Measurements from ENCODE around the gene FCER1G. TPM values are rescaled to one million over a fixed set of nuclear protein-coding genes. Genes with fewer than 3 reads are reported as not detected.

FCER1G gene
- total RNA-seq, 4 donors from 2014 or later, result 20.9 to 194 (median 49.2) TPM

GRCh38 chr1:161191971-161192370 lies 23.1 kb upstream of the FCER1G start:
- H3K27me3 ChIP-seq, result no peaks in the 10 kb centered on the region
- peaks cover 0 to 10% (median 4%) of the 10 kb centered on the region in 4 donors for H3K4me1 ChIP-seq
- 56 to 73% methylated on average over 6 to 8 of the region's 8 CpGs for WGBS, 2 donors (ENCODE audit: low coverage in 1 of 2)
- H3K4me3 ChIP-seq, result no peak overlapping the region
- intact Hi-C loops (cut with DNase I; ENCODE audit: low total_unique reads) (no loop called here), in situ Hi-C loops (cut with MboI; ENCODE audit: low pct_ligation_motif_present in 1 of 4, low pct_unique_long_range_greater_than_20kb in 1 of 4, low sequenced_read_pairs in 3 of 4) (no loop called here)
- H3K36me3 ChIP-seq, result no peaks in the 10 kb centered on the region
- TF ChIP-seq, protein P1, sequence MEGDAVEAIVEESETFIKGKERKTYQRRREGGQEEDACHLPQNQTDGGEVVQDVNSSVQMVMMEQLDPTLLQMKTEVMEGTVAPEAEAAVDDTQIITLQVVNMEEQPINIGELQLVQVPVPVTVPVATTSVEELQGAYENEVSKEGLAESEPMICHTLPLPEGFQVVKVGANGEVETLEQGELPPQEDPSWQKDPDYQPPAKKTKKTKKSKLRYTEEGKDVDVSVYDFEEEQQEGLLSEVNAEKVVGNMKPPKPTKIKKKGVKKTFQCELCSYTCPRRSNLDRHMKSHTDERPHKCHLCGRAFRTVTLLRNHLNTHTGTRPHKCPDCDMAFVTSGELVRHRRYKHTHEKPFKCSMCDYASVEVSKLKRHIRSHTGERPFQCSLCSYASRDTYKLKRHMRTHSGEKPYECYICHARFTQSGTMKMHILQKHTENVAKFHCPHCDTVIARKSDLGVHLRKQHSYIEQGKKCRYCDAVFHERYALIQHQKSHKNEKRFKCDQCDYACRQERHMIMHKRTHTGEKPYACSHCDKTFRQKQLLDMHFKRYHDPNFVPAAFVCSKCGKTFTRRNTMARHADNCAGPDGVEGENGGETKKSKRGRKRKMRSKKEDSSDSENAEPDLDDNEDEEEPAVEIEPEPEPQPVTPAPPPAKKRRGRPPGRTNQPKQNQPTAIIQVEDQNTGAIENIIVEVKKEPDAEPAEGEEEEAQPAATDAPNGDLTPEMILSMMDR (IDR thresholded peaks at IDR 0.05), result no peak
- TF ChIP-seq POLR2AphosphoS5 (IDR thresholded peaks at IDR 0.05), result no peak
- no peak for TF ChIP-seq EP300 (IDR thresholded peaks at IDR 0.05; ENCODE audit: low read depth)
- no peak for TF ChIP-seq POLR2A (IDR thresholded peaks at IDR 0.05)
- H3K9me3 ChIP-seq, result no peaks in the 10 kb centered on the region
- DNase-seq, result no peak
- no peak overlapping the region for H3K27ac ChIP-seq

- peak; percentile 71 for DNase-seq
- no peaks in the 10 kb centered on the region for H3K9me3 ChIP-seq
- H3K36me3 ChIP-seq, result no peaks in the 10 kb centered on the region
- H3K27ac ChIP-seq, result peak overlapping the region in 1 of 4 donors; percentile 19
- peaks cover 2 to 12% (median 8%) of the 10 kb centered on the region in 4 donors for H3K4me1 ChIP-seq
- intact Hi-C loops (cut with DNase I; ENCODE audit: low total_unique reads) (no loop called here), in situ Hi-C loops (cut with MboI; ENCODE audit: low pct_ligation_motif_present in 1 of 4, low pct_unique_long_range_greater_than_20kb in 1 of 4, low sequenced_read_pairs in 3 of 4) (no loop called here)
- WGBS, 2 donors (ENCODE audit: low coverage in 1 of 2), result 20 to 57% methylated on average over 3 to 15 of the region's 15 CpGs
- TF ChIP-seq, protein P1 (IDR thresholded peaks at IDR 0.05), result peak; percentile 77 to 89 (median 83)
- TF ChIP-seq POLR2A (IDR thresholded peaks at IDR 0.05), result no peak
- H3K4me3 ChIP-seq, result no peak overlapping the region
- no peaks in the 10 kb centered on the region for H3K27me3 ChIP-seq
Measured at GRCh38 chr1:161192476-161193465, 22.3 kb upstream of the FCER1G start.

GRCh38 chr1:161193561-161194235 lies 21.4 kb upstream of the FCER1G start:
- H3K27ac ChIP-seq, result peak overlapping the region in 1 of 4 donors; percentile 25
- no peaks in the 10 kb centered on the region for H3K27me3 ChIP-seq
- no peak overlapping the region for H3K4me3 ChIP-seq
- in situ Hi-C loops (cut with MboI; ENCODE audit: low pct_ligation_motif_present in 1 of 4, low pct_unique_long_range_greater_than_20kb in 1 of 4, low sequenced_read_pairs in 3 of 4), result no loop called here
- peaks cover 11 to 20% (median 13%) of the 10 kb centered on the region in 4 donors for H3K4me1 ChIP-seq
- no peaks in the 10 kb centered on the region for H3K9me3 ChIP-seq
- TF ChIP-seq, protein P1 (IDR thresholded peaks at IDR 0.05), result no peak
- TF ChIP-seq POLR2A (IDR thresholded peaks at IDR 0.05) (no peak), EP300 (IDR thresholded peaks at IDR 0.05; ENCODE audit: low read depth) (no peak), POLR2AphosphoS5 (IDR thresholded peaks at IDR 0.05) (no peak)
- intact Hi-C loops (cut with DNase I; ENCODE audit: low total_unique reads), result no loop called here
- no peaks in the 10 kb centered on the region for H3K36me3 ChIP-seq
- WGBS, 2 donors (ENCODE audit: low coverage in 1 of 2), result 83% methylated on average over 21 of the region's 21 CpGs; no CpG with 5 or more reads in 1 of the 2 donors
- no peak for DNase-seq

DNA sequence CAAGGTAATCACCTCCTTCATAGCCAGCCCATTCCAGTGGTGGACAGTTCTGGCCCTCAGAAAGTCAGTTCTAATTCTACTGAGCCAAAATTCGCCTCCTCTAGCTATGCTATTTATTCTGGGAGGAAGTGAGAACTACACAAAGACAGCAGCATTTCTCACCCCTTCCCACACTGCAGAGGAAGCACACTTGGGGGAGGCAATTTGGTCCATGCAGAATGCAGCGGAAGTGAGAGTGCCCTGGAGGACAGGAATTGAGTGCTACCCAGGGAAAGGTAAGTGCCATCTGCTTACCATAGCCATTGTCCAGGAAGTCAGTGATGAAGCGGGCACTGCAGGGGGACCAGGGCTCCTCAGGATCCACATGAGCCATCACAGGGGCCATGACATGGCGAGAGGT lies 19.9 kb upstream of the FCER1G start:
- intact Hi-C loops (cut with DNase I; ENCODE audit: low total_unique reads), result no loop called here
- no peaks in the 10 kb centered on the region for H3K27me3 ChIP-seq
- H3K36me3 ChIP-seq, result no peaks in the 10 kb centered on the region
- H3K4me3 ChIP-seq, result no peak overlapping the region
- H3K9me3 ChIP-seq, result no peaks in the 10 kb centered on the region
- TF ChIP-seq, protein P1 (IDR thresholded peaks at IDR 0.05), result no peak
- TF ChIP-seq POLR2A (IDR thresholded peaks at IDR 0.05) (no peak), POLR2AphosphoS5 (IDR thresholded peaks at IDR 0.05) (no peak), EP300 (IDR thresholded peaks at IDR 0.05; ENCODE audit: low read depth) (no peak)
- peak overlapping the region in 2 of 4 donors; percentile 11 to 15 for H3K27ac ChIP-seq
- WGBS, 2 donors (ENCODE audit: low coverage in 1 of 2), result 76% methylated on average over 4 of the region's 4 CpGs; no CpG with 5 or more reads in 1 of the 2 donors
- in situ Hi-C loops (cut with MboI; ENCODE audit: low pct_ligation_motif_present in 1 of 4, low pct_unique_long_range_greater_than_20kb in 1 of 4, low sequenced_read_pairs in 3 of 4), result no loop called here
- no peak for DNase-seq
- H3K4me1 ChIP-seq, result peaks cover 18 to 33% (median 20%) of the 10 kb centered on the region in 4 donors
